Upper lobe of right lung (tissue), 1 donor: ENCODE measurements around the gene CD300LD. TPM values are rescaled to one million over a fixed set of nuclear protein-coding genes. Genes with fewer than 3 reads are reported as not detected.

ENCODE experiments used
- ATAC-seq: fragments of 200-7000 bp; cut with Tn5 transposase; one replicate; pipeline ENCODE4 v1.9.1; 2020; ENCODE audit warnings: mild to moderate bottlenecking, moderate library complexity
- DNase-seq: peaks from one replicate; pipeline ENCODE4 v3.0.0-alpha.2; 2020
- H3K27ac ChIP-seq: fragments of 200-600 bp; one replicate; pipeline ENCODE4 v1.8.0; 2022
- H3K27me3 ChIP-seq: fragments of 200-600 bp; one replicate; pipeline ENCODE4 v1.8.0; 2022; ENCODE audit warnings: mild to moderate bottlenecking
- H3K36me3 ChIP-seq: fragments of 200-600 bp; one replicate; pipeline ENCODE4 v1.8.0; 2022
- H3K4me1 ChIP-seq: fragments of 200-600 bp; one replicate; pipeline ENCODE4 v1.8.0; 2022
- H3K4me3 ChIP-seq: fragments of 200-600 bp; one replicate; pipeline ENCODE4 v1.8.0; 2022; ENCODE audit warnings: mild to moderate bottlenecking
- H3K9me3 ChIP-seq: fragments of 200-600 bp; one replicate; pipeline ENCODE4 v1.8.0; 2022
- CTCF ChIP-seq: fragments of 200-600 bp; IDR thresholded peaks from one replicate; pipeline ENCODE4 v1.8.0; 2022; ENCODE audit warnings: antibody characterized with exemption
- intact Hi-C: fragments of 100-400 bp; cut with DNase I; formaldehyde crosslinking; loops from one replicate; pipeline ENCODE4 v1.11.0; 2022
- total RNA-seq: library from RNA; stranded (reverse); fragmentation: NEBNext Ultra II Directional; extraction: Animal tissue kit (Norgen Biotek cat#: 25700); gene quantifications from one replicate; pipeline ENCODE4 v1.2.1, GENCODE V29; 2021
- donor health status: DM: no; HTN: yes; CAD: no; lungs with severe emphysema.

CD300LD gene
- total RNA-seq, 1 donor from 2014 or later = not detected

GRCh38 chr17:74569020-74570003 is 22.8 kb downstream of the CD300LD start:
- Histone ChIP-seq H3K4me1 (peaks cover 7% of the 10 kb centered on the region), H3K36me3 (no peaks in the 10 kb centered on the region), H3K27ac (no peak overlapping the region), H3K27me3 (no peaks in the 10 kb centered on the region), H3K4me3 (no peak overlapping the region), H3K9me3 (no peaks in the 10 kb centered on the region)
- intact Hi-C loops = no loop called here
- DNase-seq = no peak
- no peak for TF ChIP-seq CTCF
- ATAC-seq = peak; percentile 69

- H3K27me3 ChIP-seq = no peaks in the 10 kb centered on the region
- ATAC-seq = no peak
- no peak overlapping the region for H3K4me3 ChIP-seq
- peaks cover 7% of the 10 kb centered on the region for H3K4me1 ChIP-seq
- DNase-seq = no peak
- TF ChIP-seq CTCF = no peak
- no peak overlapping the region for H3K27ac ChIP-seq
- intact Hi-C loops = no loop called here
- no peaks in the 10 kb centered on the region for H3K9me3 ChIP-seq
- no peaks in the 10 kb centered on the region for H3K36me3 ChIP-seq
Measured at GRCh38 chr17:74568106-74568873, 23.8 kb downstream of the CD300LD start.

GRCh38 chr17:74567397-74567796 is 24.7 kb downstream of the CD300LD start, which contains the start of gene CD300H:
CD300H (minus strand) TSS chr17:74567509.
- Histone ChIP-seq H3K36me3 (no peaks in the 10 kb centered on the region), H3K4me1 (peaks cover 7% of the 10 kb centered on the region), H3K9me3 (no peaks in the 10 kb centered on the region), H3K27me3 (no peaks in the 10 kb centered on the region), H3K4me3 (no peak within 1 kb of the TSS), H3K27ac (no peak within 1 kb of the TSS)
- intact Hi-C loops = no loop called here
- ATAC-seq (peak; percentile 45), DNase-seq (no peak)
- TF ChIP-seq CTCF = no peak

GRCh38 chr17:74566132-74566753 is 25.8 kb downstream of the CD300LD start:
- H3K9me3 ChIP-seq = no peaks in the 10 kb centered on the region
- H3K4me1 ChIP-seq = peaks cover 7% of the 10 kb centered on the region
- H3K36me3 ChIP-seq = no peaks in the 10 kb centered on the region
- intact Hi-C loops = no loop called here
- peak; percentile 47 for ATAC-seq
- no peak overlapping the region for H3K4me3 ChIP-seq
- no peak for DNase-seq
- no peak overlapping the region for H3K27ac ChIP-seq
- TF ChIP-seq CTCF = peak; percentile 55
- H3K27me3 ChIP-seq = no peaks in the 10 kb centered on the region

GRCh38 chr17:74565126-74565525 is 27.0 kb downstream of the CD300LD start:
- H3K4me3 ChIP-seq = no peak overlapping the region
- no peak for DNase-seq
- TF ChIP-seq CTCF = no peak
- intact Hi-C loops = no loop called here
- no peaks in the 10 kb centered on the region for H3K36me3 ChIP-seq
- no peaks in the 10 kb centered on the region for H3K9me3 ChIP-seq
- peaks cover 7% of the 10 kb centered on the region for H3K4me1 ChIP-seq
- no peak overlapping the region for H3K27ac ChIP-seq
- no peaks in the 10 kb centered on the region for H3K27me3 ChIP-seq
- ATAC-seq = no peak
